ENCODE results near the gene SEC14L6.
"Not testable (repeated sequence)": the region's sequence is repeated elsewhere in the genome, so short reads cannot be mapped to it uniquely, and the experiment has no call there.

The SEC14L6 gene

GRCh38 chr22:30564761-30565119, 18.2 kb upstream of the SEC14L6 start:
- no peak overlapping the region for H3K4me3 ChIP-seq (ENCODE audit: low read depth, low read length)
- H3K27ac ChIP-seq, result no peak overlapping the region
- TF ChIP-seq, protein P1, sequence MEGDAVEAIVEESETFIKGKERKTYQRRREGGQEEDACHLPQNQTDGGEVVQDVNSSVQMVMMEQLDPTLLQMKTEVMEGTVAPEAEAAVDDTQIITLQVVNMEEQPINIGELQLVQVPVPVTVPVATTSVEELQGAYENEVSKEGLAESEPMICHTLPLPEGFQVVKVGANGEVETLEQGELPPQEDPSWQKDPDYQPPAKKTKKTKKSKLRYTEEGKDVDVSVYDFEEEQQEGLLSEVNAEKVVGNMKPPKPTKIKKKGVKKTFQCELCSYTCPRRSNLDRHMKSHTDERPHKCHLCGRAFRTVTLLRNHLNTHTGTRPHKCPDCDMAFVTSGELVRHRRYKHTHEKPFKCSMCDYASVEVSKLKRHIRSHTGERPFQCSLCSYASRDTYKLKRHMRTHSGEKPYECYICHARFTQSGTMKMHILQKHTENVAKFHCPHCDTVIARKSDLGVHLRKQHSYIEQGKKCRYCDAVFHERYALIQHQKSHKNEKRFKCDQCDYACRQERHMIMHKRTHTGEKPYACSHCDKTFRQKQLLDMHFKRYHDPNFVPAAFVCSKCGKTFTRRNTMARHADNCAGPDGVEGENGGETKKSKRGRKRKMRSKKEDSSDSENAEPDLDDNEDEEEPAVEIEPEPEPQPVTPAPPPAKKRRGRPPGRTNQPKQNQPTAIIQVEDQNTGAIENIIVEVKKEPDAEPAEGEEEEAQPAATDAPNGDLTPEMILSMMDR (IDR thresholded peaks at IDR 0.05; ENCODE audit: low read depth, low read length, missing control alignments), result no peak
- no peaks in the 10 kb centered on the region for H3K36me3 ChIP-seq (replicated peaks)
- no peak for DNase-seq
- in situ Hi-C loops (cut with HindIII; ENCODE audit: low pct_ligation_motif_present, low sequenced_read_pairs), result no loop called here
- no peaks in the 10 kb centered on the region for H3K27me3 ChIP-seq (replicated peaks)

DNA sequence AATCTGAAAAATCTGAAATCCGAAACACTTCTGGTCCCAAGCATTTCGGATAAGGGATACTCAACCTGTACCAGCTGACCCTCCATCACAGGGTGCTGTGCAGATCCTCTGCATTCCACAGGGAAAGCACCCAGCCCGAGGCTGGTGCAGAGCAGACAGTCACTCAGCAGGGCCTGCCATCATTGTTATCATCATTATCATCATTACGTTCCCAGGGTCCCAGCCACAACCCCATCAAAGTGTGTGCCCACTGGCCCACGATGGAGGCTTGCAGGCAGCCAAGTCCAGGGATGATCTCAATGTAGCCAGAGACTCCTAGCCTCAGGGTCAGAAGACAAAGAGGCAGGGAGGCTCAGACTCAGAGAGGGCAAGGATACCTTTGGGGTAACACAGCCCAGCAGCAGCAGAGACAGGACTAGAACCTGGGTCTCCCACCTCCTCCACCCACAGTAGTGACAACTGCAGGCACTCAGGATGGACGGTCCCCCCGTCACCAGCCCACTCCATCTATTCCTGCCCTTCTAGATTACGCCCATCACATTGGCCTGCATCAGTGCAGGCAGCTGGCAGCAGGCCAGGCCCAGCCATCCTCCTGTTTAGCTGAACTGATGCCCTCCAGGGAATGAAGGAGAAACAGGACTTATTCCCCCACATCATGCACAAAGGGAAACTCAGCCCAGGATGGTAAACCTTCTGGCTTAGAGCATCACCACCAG, 17.7 kb upstream of the SEC14L6 start:
- no peaks in the 10 kb centered on the region for H3K27me3 ChIP-seq (replicated peaks)
- in situ Hi-C loops (cut with HindIII; ENCODE audit: low pct_ligation_motif_present, low sequenced_read_pairs), result no loop called here
- TF ChIP-seq, protein P1 (IDR thresholded peaks at IDR 0.05; ENCODE audit: low read depth, low read length, missing control alignments), result no peak
- no peak overlapping the region for H3K4me3 ChIP-seq (ENCODE audit: low read depth, low read length)
- H3K36me3 ChIP-seq (replicated peaks), result no peaks in the 10 kb centered on the region
- H3K27ac ChIP-seq, result no peak overlapping the region
- no peak for DNase-seq

DNA sequence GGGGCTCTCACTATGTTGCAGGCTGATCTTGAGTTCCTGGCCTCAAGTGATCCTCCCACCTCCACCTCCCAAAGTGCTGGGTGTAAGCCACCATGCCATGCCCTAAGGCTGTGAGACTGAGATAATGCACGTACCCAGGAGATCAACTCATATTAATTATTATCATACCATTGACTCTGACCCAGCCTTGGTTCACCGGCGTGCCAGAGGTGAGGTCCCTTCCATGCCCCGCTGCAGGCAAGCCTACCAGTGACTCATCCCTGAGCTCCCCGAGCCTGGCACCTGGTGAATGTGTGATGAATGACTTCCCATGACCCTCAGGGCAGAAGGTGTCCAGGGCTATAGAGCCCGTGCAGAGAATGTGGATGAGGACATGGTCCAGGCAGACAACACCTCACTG, 15.8 kb upstream of the SEC14L6 start:
- Histone ChIP-seq H3K4me3 (ENCODE audit: low read depth, low read length) (no peak overlapping the region), H3K27ac (no peak overlapping the region), H3K36me3 (replicated peaks) (no peaks in the 10 kb centered on the region), H3K27me3 (replicated peaks) (no peaks in the 10 kb centered on the region)
- in situ Hi-C loops (cut with HindIII; ENCODE audit: low pct_ligation_motif_present, low sequenced_read_pairs), result no loop called here
- DNase-seq, result no peak
- TF ChIP-seq, protein P1 (IDR thresholded peaks at IDR 0.05; ENCODE audit: low read depth, low read length, missing control alignments), result no peak

GRCh38 chr22:30561402-30562189, 15.1 kb upstream of the SEC14L6 start:
- DNase-seq, result no peak
- TF ChIP-seq, protein P1 (IDR thresholded peaks at IDR 0.05; ENCODE audit: low read depth, low read length, missing control alignments), result no peak
- no peaks in the 10 kb centered on the region for H3K36me3 ChIP-seq (replicated peaks)
- H3K4me3 ChIP-seq (ENCODE audit: low read depth, low read length), result no peak overlapping the region
- H3K27ac ChIP-seq, result no peak overlapping the region
- in situ Hi-C loops (cut with HindIII; ENCODE audit: low pct_ligation_motif_present, low sequenced_read_pairs), result no loop called here
- no peaks in the 10 kb centered on the region for H3K27me3 ChIP-seq (replicated peaks)

- H3K27ac ChIP-seq; in situ Hi-C loops (cut with HindIII; ENCODE audit: low pct_ligation_motif_present, low sequenced_read_pairs); H3K36me3 ChIP-seq (replicated peaks); H3K4me3 ChIP-seq (ENCODE audit: low read depth, low read length); DNase-seq; H3K27me3 ChIP-seq (replicated peaks): not testable (repeated sequence)
- TF ChIP-seq, protein P1 (IDR thresholded peaks at IDR 0.05; ENCODE audit: low read depth, low read length, missing control alignments), result peak; percentile 32
Measured at GRCh38 chr22:30560643-30561202, 14.2 kb upstream of the SEC14L6 start.

Measured in brain microvascular endothelial cell (primary cell).